WTC11 (cell line): ENCODE data around the gene TH. TPM values are rescaled to one million over a fixed set of nuclear protein-coding genes. Genes with fewer than 3 reads are reported as not detected.

Experiments used
- ATAC-seq: fragments of 200-7000 bp; cut with Tn5 transposase; 2 replicates; pipeline ENCODE4 v1.10.0; 2021; ENCODE audit warnings: mild to moderate bottlenecking, moderate library complexity
- CTCF ChIA-PET: fragments of 300-600 bp; sonication (Branson Sonifier 250); formaldehyde crosslinking; loops from one replicate; lab custom pipeline; 2021; ENCODE audit warnings: antibody characterized with exemption; lab: Charles Lee
- POLR2A ChIA-PET: fragments of 350-600 bp; sonication (Branson Sonifier 250); formaldehyde crosslinking; loops from one replicate; lab custom pipeline; 2021; ENCODE audit warnings: antibody characterized with exemption; lab: Charles Lee
- DNase-seq: peaks from one replicate; pipeline ENCODE4 v3.0.0; 2021; ENCODE audit warnings: low spot score
- H3K27ac Mint-ChIP-seq: 2 replicates; pipeline ENCODE4 v1.8.0; 2021; ENCODE audit warnings: mixed read lengths
- H3K27me3 Mint-ChIP-seq: 2 replicates; pipeline ENCODE4 v1.8.0; 2021; ENCODE audit warnings: low read depth, mild to moderate bottlenecking, moderate library complexity, mixed read lengths
- H3K36me3 Mint-ChIP-seq: 2 replicates; pipeline ENCODE4 v1.8.0; 2021; ENCODE audit warnings: mixed read lengths
- H3K4me1 Mint-ChIP-seq: 2 replicates; pipeline ENCODE4 v1.8.0; 2022; ENCODE audit warnings: mixed read lengths
- H3K4me3 Mint-ChIP-seq: 2 replicates; pipeline ENCODE4 v1.8.0; 2021; ENCODE audit warnings: mild to moderate bottlenecking, moderate library complexity, mixed read lengths
- H3K9me3 Mint-ChIP-seq: 2 replicates; pipeline ENCODE4 v1.8.0; 2021; ENCODE audit warnings: mixed read lengths
- ATF2 ChIP-seq: sonication (generic); formaldehyde crosslinking; IDR thresholded peaks from 2 replicates; pipeline ENCODE4 v1.8.1; 2022; ENCODE audit warnings: low read depth, missing genetic modification reagents, borderline replicate concordance
- CTCF ChIP-seq: fragments of 200-600 bp; IDR thresholded peaks from 2 replicates; pipeline ENCODE4 v1.8.0; 2022; ENCODE audit warnings: antibody characterized with exemption
- E2F5 ChIP-seq: sonication (generic); formaldehyde crosslinking; IDR thresholded peaks from 2 replicates; pipeline ENCODE4 v1.8.1; 2022; ENCODE audit warnings: mild to moderate bottlenecking, moderate library complexity, missing genetic modification reagents
- IRF2 ChIP-seq: sonication (generic); formaldehyde crosslinking; IDR thresholded peaks from 2 replicates; pipeline ENCODE4 v1.8.0; 2022; ENCODE audit warnings: low read depth, missing genetic modification reagents, borderline replicate concordance
- NR1H2 ChIP-seq: sonication (generic); formaldehyde crosslinking; IDR thresholded peaks from 2 replicates; pipeline ENCODE4 v1.9.0; 2021; ENCODE audit warnings: mild to moderate bottlenecking, moderate library complexity, missing genetic modification reagents
- PRRX2 ChIP-seq: fragments of 250-450 bp; sonication (Bioruptor Pico); IDR thresholded peaks from 2 replicates; pipeline ENCODE4 v1.8.0; 2021; ENCODE audit warnings: mild to moderate bottlenecking
- USF2 ChIP-seq: sonication (generic); formaldehyde crosslinking; IDR thresholded peaks from 2 replicates; pipeline ENCODE4 v1.8.1; 2023; ENCODE audit warnings: mild to moderate bottlenecking, missing genetic modification reagents, moderate library complexity
- ZNF219 ChIP-seq: sonication (generic); formaldehyde crosslinking; IDR thresholded peaks from 2 replicates; pipeline ENCODE4 v1.8.0; 2023; ENCODE audit warnings: missing genetic modification reagents, mild to moderate bottlenecking, borderline replicate concordance
- ZNF317 ChIP-seq: sonication (generic); formaldehyde crosslinking; IDR thresholded peaks from 2 replicates; pipeline ENCODE4 v1.8.1; 2023; ENCODE audit warnings: low read depth, mild to moderate bottlenecking, moderate library complexity, missing genetic modification reagents, borderline replicate concordance
- ZNF425 ChIP-seq: fragments of 250-450 bp; sonication (Bioruptor Pico); conservative IDR thresholded peaks from 2 replicates; pipeline ENCODE4 v1.9.0; 2021; ENCODE audit warnings: mild to moderate bottlenecking
- ZNF512 ChIP-seq: sonication (generic); formaldehyde crosslinking; IDR thresholded peaks from 2 replicates; pipeline ENCODE4 v1.8.1; 2022; ENCODE audit warnings: missing genetic modification reagents, borderline replicate concordance
- total RNA-seq: library from RNA; stranded (reverse); gene quantifications from 3 replicates; pipeline ENCODE4 v1.2.3, GENCODE V29; 2021

Gene TH
- total RNA-seq, 1 experiment from 2014 or later: not detected

GRCh38 chr11:2221024-2221423 lies 49.4 kb upstream of the TH start (continued):
- TF ChIP-seq ATF2 (CRISPR knock-in tag): no peak

- ChIA-PET CTCF (no interaction called here), POLR2A (no interaction called here)
- Mint-ChIP-seq H3K4me1 (peaks cover 24% of the 10 kb centered on the region), H3K36me3 (peaks cover 7% of the 10 kb centered on the region; the same call in 1 of the 2 replicates), H3K9me3 (peaks cover 23% of the 10 kb centered on the region), H3K27ac (no peak overlapping the region), H3K4me3 (no peak overlapping the region), H3K27me3 (peaks cover 49% of the 10 kb centered on the region)
- TF ChIP-seq ZNF512 (CRISPR knock-in tag) (no peak), NR1H2 (CRISPR knock-in tag) (no peak), PRRX2 (CRISPR knock-in tag) (no peak), IRF2 (CRISPR knock-in tag) (no peak)
- ATAC-seq (no peak), DNase-seq (no peak)
Observed at GRCh38 chr11:2220173-2220771, 48.7 kb upstream of the TH start.

GRCh38 chr11:2219318-2220017 lies 47.9 kb upstream of the TH start:
- ATAC-seq: no peak
- CTCF ChIA-PET: interaction anchor here (1.0 to 2.3 kb wide), 2 partner anchors 86 to 202 kb away, joined by 3 to 8 read pairs; no protein-coding TSS in a partner anchor
- Mint-ChIP-seq H3K4me1 (peaks cover 25% of the 10 kb centered on the region), H3K36me3 (peaks cover 7% of the 10 kb centered on the region; the same call in 1 of the 2 replicates), H3K27ac (no peak overlapping the region), H3K4me3 (no peak overlapping the region), H3K9me3 (peaks cover 19% of the 10 kb centered on the region), H3K27me3 (peaks cover 54% of the 10 kb centered on the region)
- TF ChIP-seq ZNF425 (CRISPR knock-in tag) (no peak), USF2 (no peak)
- DNase-seq: no peak
- POLR2A ChIA-PET: no interaction called here

- no peak for TF ChIP-seq ZNF317 (CRISPR knock-in tag)
- TF ChIP-seq E2F5 (CRISPR knock-in tag): no peak
- no peak for TF ChIP-seq ZNF219
- TF ChIP-seq CTCF: no peak
- ChIA-PET CTCF (interaction anchor here (2.3 kb wide), 1 partner anchor 87 kb away, joined by 8 read pairs; no protein-coding TSS in a partner anchor), POLR2A (no interaction called here)
- Mint-ChIP-seq H3K36me3 (peaks cover 5% of the 10 kb centered on the region; the same call in 1 of the 2 replicates), H3K9me3 (peaks cover 11% of the 10 kb centered on the region), H3K27ac (no peak overlapping the region), H3K4me3 (no peak overlapping the region), H3K4me1 (peaks cover 25% of the 10 kb centered on the region), H3K27me3 (peaks cover 60% of the 10 kb centered on the region)
- no peak for DNase-seq
- ATAC-seq: no peak
Observed at GRCh38 chr11:2218031-2218633, 46.5 kb upstream of the TH start.
